HUDEP-2 (cell line): ENCODE results near the gene ATP10A.

Experiments
- DNase-seq, 76 experiments: peaks; one replicate each; lab custom pipeline; 2025; ENCODE audit not compliant: unreplicated experiment in 76 of 76; lab: John Stamatoyannopoulos, UW

The ATP10A gene

GRCh38 chr15:25742776-25743547, 120.2 kb downstream of the ATP10A start:
- no peak for DNase-seq

GRCh38 chr15:25742041-25742730, 120.9 kb downstream of the ATP10A start:
- no peak for DNase-seq

- no peak for DNase-seq
Observed at GRCh38 chr15:25741256-25741580, 121.9 kb downstream of the ATP10A start.

GRCh38 chr15:25740383-25741255, 122.5 kb downstream of the ATP10A start:
- DNase-seq, result no peak

- DNase-seq, result peak in 1 of 76 experiments; percentile 4
Observed at GRCh38 chr15:25739687-25740121, 123.4 kb downstream of the ATP10A start.

GRCh38 chr15:25738171-25738965, 124.8 kb downstream of the ATP10A start:
- no peak for DNase-seq

- no peak for DNase-seq
Observed at GRCh38 chr15:25737218-25737643, 125.9 kb downstream of the ATP10A start.

- DNase-seq, result no peak
Observed at GRCh38 chr15:25736461-25736860, 126.7 kb downstream of the ATP10A start.

- no peak for DNase-seq
Observed at GRCh38 chr15:25735550-25736384, 127.4 kb downstream of the ATP10A start.

GRCh38 chr15:25734680-25735355, 128.3 kb downstream of the ATP10A start:
- DNase-seq, result no peak

- no peak for DNase-seq
Observed at GRCh38 chr15:25733856-25734679, 129.1 kb downstream of the ATP10A start.

- DNase-seq, result no peak
Observed at GRCh38 chr15:25733036-25733855, 129.9 kb downstream of the ATP10A start.

GRCh38 chr15:25732191-25732590, 130.9 kb downstream of the ATP10A start:
- no peak for DNase-seq

- no peak for DNase-seq
Observed at GRCh38 chr15:25731411-25731810, 131.7 kb downstream of the ATP10A start.

GRCh38 chr15:25730918-25731317, 132.2 kb downstream of the ATP10A start:
- no peak for DNase-seq

- no peak for DNase-seq
Observed at GRCh38 chr15:25728816-25729215, 134.3 kb downstream of the ATP10A start.

GRCh38 chr15:25727867-25728600, 135.1 kb downstream of the ATP10A start:
- no peak for DNase-seq
